Body of pancreas (tissue), 4 donors: ENCODE data around the gene RFT1. TPM values are rescaled to one million over a fixed set of nuclear protein-coding genes. Genes with fewer than 3 reads are reported as not detected.
"Not testable (repeated sequence)": the region's sequence is repeated elsewhere in the genome, so short reads cannot be mapped to it uniquely, and the experiment has no call there.

Experiments
- ATAC-seq: fragments of 150-250 bp; one replicate; pipeline ENCODE4 v1.9.1; 2016
- DNase-seq, 4 donors: peaks; one replicate each; pipeline ENCODE4 v3.0.0-alpha.2; 2019
- H3K27ac ChIP-seq, 4 donors: fragments of 200-600 bp; sonication (generic); 1 replicate in 3 of 4; 2 replicates in 1 of 4; pipeline versions ENCODE4 v1.5.1 to v1.6.1; 2016 to 2019; ENCODE audit warnings: mild to moderate bottlenecking in 1 of 4, mixed read lengths in 1 of 4, moderate library complexity in 1 of 4
- H3K27me3 ChIP-seq, 2 donors: fragments of 200-600 bp; sonication (generic); one replicate each; pipeline ENCODE4 v1.6.0; 2016; ENCODE audit warnings: mild to moderate bottlenecking in 1 of 2
- H3K36me3 ChIP-seq, 2 donors: fragments of 200-600 bp; sonication (generic); replicated peaks in 1 of 2; 2 replicates each; pipeline ENCODE4 v1.5.1; 2016; ENCODE audit warnings: low read depth in 2 of 2; ENCODE audit not compliant: insufficient read depth in 1 of 2
- H3K4me1 ChIP-seq: fragments of 200-600 bp; sonication (generic); one replicate; pipeline ENCODE4 v1.6.0; 2016
- H3K4me3 ChIP-seq, 2 donors: fragments of 200-600 bp; sonication (generic); 1 replicate in 1 of 2; 2 replicates in 1 of 2; pipeline ENCODE4 v1.5.1; 2016 to 2019
- H3K9me3 ChIP-seq, 3 donors: fragments of 200-600 bp; sonication (generic); 1 replicate in 2 of 3; 2 replicates in 1 of 3; pipeline ENCODE4 v1.5.1; 2016
- POLR2A ChIP-seq, 3 donors: fragments of 450-650 bp; IDR thresholded peaks; one replicate each; pipeline ENCODE4 v1.6.1; 2016; ENCODE audit warnings: antibody characterized with exemption in 3 of 3, mild to moderate bottlenecking in 2 of 3
- WGBS, 2 donors: methylation state at CpG; one replicate each; pipeline ENCODE4 v1.1.5; 2017; 5-methylcytosine and 5-hydroxymethylcytosine counted together
- intact Hi-C: fragments of 100-400 bp; cut with DNase I; formaldehyde crosslinking; loops from one replicate; pipeline ENCODE4 v1.15.1; 2023
- total RNA-seq, 2 donors: library from RNA; depleted of rRNA; stranded (reverse); fragments of >200 nt; gene quantifications; one replicate each; pipeline ENCODE4 v1.1.0, GENCODE V29; 2016
- TF ChIP-seq, protein P1 (sequence below), 7 experiments: fragments of 450-650 bp in 4 of 7; fragments of 200-600 bp in 3 of 7; sonication (generic) in 3 of 7; IDR thresholded peaks; one replicate each; pipeline ENCODE4 v1.5.1; 2016 to 2019; ENCODE audit warnings: antibody characterized with exemption in 7 of 7

RFT1 gene
- total RNA-seq, 2 donors from 2014 or later: 10.6 to 19.8 TPM

DNA sequence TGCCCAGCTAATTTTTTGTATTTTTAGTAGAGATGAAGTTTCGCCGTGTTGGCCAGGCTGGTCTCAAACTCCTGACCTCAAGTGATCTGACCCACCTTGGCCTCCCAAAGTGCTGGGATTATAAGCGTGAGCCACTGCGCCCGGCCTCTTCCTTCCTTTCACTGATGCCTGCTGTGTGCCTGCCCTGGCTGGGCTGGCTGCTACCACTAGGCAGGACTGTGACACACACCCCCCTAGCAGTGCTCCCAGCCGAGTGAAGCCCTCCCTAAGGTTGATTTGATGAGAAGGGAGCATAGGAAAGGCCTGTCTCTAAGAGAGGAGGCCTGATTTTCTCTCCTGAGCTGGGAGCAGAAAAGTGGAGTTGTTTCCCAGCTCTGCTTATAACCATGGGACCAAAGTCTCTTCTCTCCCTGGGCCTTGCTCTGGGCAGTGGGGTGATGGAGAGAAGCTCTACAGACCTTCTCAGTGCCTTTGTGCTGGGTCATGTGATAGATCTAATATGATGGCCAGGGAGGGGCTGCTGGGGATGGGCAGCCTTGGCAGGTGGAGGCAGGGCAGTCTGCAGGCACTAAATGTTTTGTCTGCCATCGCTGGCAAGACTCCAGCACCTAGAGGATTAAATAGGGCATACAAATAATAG, 64.3 kb downstream of the RFT1 start:
- no peak for ATAC-seq
- H3K9me3 ChIP-seq: no peaks in the 10 kb centered on the region
- no peak for DNase-seq
- intact Hi-C loops: no loop called here
- 85 to 96% methylated on average over 6 to 7 of the region's 7 CpGs for WGBS, 2 donors
- H3K4me1 ChIP-seq: no peaks in the 10 kb centered on the region
- no peak overlapping the region for H3K4me3 ChIP-seq
- TF ChIP-seq, protein P1, sequence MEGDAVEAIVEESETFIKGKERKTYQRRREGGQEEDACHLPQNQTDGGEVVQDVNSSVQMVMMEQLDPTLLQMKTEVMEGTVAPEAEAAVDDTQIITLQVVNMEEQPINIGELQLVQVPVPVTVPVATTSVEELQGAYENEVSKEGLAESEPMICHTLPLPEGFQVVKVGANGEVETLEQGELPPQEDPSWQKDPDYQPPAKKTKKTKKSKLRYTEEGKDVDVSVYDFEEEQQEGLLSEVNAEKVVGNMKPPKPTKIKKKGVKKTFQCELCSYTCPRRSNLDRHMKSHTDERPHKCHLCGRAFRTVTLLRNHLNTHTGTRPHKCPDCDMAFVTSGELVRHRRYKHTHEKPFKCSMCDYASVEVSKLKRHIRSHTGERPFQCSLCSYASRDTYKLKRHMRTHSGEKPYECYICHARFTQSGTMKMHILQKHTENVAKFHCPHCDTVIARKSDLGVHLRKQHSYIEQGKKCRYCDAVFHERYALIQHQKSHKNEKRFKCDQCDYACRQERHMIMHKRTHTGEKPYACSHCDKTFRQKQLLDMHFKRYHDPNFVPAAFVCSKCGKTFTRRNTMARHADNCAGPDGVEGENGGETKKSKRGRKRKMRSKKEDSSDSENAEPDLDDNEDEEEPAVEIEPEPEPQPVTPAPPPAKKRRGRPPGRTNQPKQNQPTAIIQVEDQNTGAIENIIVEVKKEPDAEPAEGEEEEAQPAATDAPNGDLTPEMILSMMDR (IDR thresholded peaks at IDR 0.05): no peak
- TF ChIP-seq POLR2A (IDR thresholded peaks at IDR 0.05): no peak
- H3K27ac ChIP-seq: no peak overlapping the region
- H3K36me3 ChIP-seq: no peaks in the 10 kb centered on the region
- H3K27me3 ChIP-seq: no peaks in the 10 kb centered on the region

DNA sequence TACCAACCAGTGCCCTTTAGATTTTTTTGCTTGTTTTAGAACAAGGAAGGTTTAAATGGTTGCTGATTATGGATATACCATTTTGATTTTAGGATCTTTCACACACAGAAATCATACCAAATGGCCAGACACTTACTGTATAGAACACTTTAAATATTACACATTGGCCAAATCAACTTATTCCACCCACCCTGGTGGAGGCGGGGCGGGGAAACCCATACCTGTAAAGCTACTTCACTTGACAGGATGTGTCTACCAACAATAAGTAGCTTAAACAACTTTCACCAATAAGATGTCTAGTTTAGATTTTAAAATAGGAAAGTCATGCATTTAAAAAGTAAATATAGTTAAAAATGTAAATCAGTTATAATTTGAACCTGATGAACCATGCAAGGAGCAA, 67.3 kb downstream of the RFT1 start:
- intact Hi-C loops: no loop called here
- WGBS, 2 donors: 92 to 95% methylated on average over 2 of the region's 2 CpGs

GRCh38 chr3:53056442-53056841, 73.8 kb downstream of the RFT1 start:
- Histone ChIP-seq H3K27ac (no peak overlapping the region), H3K9me3 (no peaks in the 10 kb centered on the region), H3K4me3 (no peak overlapping the region), H3K36me3 (no peaks in the 10 kb centered on the region), H3K4me1 (peaks cover 8% of the 10 kb centered on the region), H3K27me3 (no peaks in the 10 kb centered on the region)
- no peak for ATAC-seq
- WGBS, 2 donors: 98 to 100% methylated on average over 2 of the region's 2 CpGs
- intact Hi-C loops: no loop called here
- no peak for DNase-seq
- TF ChIP-seq, protein P1 (IDR thresholded peaks at IDR 0.05): peak in 1 of 7 experiments; percentile 15
- TF ChIP-seq POLR2A (IDR thresholded peaks at IDR 0.05): no peak

More for the DNA sequence above, 67.3 kb downstream of the RFT1 start:
- no peak for ATAC-seq
- H3K4me3 ChIP-seq: no peak overlapping the region
- no peaks in the 10 kb centered on the region for H3K4me1 ChIP-seq
- no peak for DNase-seq
- no peak for TF ChIP-seq POLR2A (IDR thresholded peaks at IDR 0.05)
- TF ChIP-seq, protein P1 (IDR thresholded peaks at IDR 0.05): no peak
- no peak overlapping the region for H3K27ac ChIP-seq
- H3K36me3 ChIP-seq: no peaks in the 10 kb centered on the region
- H3K27me3 ChIP-seq: no peaks in the 10 kb centered on the region
- no peaks in the 10 kb centered on the region for H3K9me3 ChIP-seq

GRCh38 chr3:53054233-53054632, 76.0 kb downstream of the RFT1 start:
- ATAC-seq, DNase-seq, intact Hi-C loops, H3K9me3 ChIP-seq, H3K4me3 ChIP-seq, H3K36me3 ChIP-seq, H3K4me1 ChIP-seq, H3K27ac ChIP-seq, H3K27me3 ChIP-seq: not testable (repeated sequence)
- 91 to 92% methylated on average over 5 to 6 of the region's 7 CpGs for whole genome bisulfite sequencing, 2 donors

DNA sequence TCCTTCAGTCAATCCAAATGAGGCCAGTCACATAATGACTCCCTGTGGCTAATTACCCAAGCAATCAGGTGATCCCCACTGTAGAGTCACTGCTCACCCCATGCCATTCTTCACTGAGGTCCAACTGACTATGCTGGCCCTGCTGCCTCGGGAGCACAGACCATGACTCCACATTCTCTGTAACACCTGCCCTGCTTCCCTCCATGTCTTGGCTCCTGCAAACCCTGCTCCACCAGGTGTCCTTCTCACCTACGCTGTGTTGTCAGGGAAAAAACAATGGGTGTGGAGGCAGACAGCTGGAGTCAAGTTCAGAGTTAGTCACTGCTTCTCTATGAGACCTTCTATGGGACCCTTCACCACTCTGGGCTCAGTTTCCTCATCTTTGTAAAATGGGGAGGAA, 78.3 kb downstream of the RFT1 start:
- no peak overlapping the region for H3K4me3 ChIP-seq
- WGBS, 2 donors: 31 to 39% methylated on average over 2 of the region's 2 CpGs
- ATAC-seq (peak; percentile 96), DNase-seq (peak; percentile 65 to 84 (median 79))
- intact Hi-C loops: no loop called here
- no peaks in the 10 kb centered on the region for H3K9me3 ChIP-seq
- H3K4me1 ChIP-seq: peaks cover 10% of the 10 kb centered on the region
- TF ChIP-seq, protein P1 (IDR thresholded peaks at IDR 0.05): peak in 3 of 7 experiments; percentile 12 to 37 (median 15)
- TF ChIP-seq POLR2A (IDR thresholded peaks at IDR 0.05): no peak
- H3K27me3 ChIP-seq: no peaks in the 10 kb centered on the region
- peak overlapping the region in 3 of 4 donors; percentile 14 to 65 (median 42) for H3K27ac ChIP-seq
- no peaks in the 10 kb centered on the region for H3K36me3 ChIP-seq
